Choroid plexus epithelial cell (primary cell): ENCODE results near the gene BPIFA1.

Experiments used
- DNase-seq: peaks from one replicate; pipeline ENCODE4 v3.0.0-alpha.2; 2010; ENCODE audit warnings: low read depth
- H3K4me3 ChIP-seq: 2 replicates; pipeline ENCODE4 v1.5.1; 2011; ENCODE audit warnings: low read depth, mild to moderate bottlenecking, control low read depth, low read length, moderate library complexity
- TF ChIP-seq, protein P1 (sequence below): conservative IDR thresholded peaks from 2 replicates; pipeline ENCODE4 v1.5.1; 2011; ENCODE audit warnings: low read depth, mild to moderate bottlenecking, control low read depth, inconsistent platforms, low read length, moderate library complexity

The BPIFA1 gene

DNA sequence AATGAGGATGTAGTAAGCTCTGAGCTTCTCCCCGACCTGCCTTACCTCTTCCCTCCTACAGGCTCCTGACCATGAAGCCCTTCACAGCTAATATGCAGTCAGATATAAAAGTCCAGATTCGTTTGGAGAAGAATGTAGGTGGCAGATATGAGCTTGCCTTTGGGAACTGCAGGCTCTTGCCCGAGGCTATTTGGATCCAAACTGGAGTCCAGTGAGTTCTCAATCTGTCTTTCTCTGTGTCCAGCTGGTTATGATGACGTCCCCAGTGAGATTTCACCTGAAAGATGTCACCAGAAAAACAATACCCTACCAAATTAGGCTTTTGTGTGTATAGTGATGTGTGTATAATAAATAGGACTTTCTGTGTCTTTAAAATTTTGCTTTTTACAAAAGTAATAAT is 33.3 kb upstream of the BPIFA1 start:
- DNase-seq: no peak
- TF ChIP-seq, protein P1, sequence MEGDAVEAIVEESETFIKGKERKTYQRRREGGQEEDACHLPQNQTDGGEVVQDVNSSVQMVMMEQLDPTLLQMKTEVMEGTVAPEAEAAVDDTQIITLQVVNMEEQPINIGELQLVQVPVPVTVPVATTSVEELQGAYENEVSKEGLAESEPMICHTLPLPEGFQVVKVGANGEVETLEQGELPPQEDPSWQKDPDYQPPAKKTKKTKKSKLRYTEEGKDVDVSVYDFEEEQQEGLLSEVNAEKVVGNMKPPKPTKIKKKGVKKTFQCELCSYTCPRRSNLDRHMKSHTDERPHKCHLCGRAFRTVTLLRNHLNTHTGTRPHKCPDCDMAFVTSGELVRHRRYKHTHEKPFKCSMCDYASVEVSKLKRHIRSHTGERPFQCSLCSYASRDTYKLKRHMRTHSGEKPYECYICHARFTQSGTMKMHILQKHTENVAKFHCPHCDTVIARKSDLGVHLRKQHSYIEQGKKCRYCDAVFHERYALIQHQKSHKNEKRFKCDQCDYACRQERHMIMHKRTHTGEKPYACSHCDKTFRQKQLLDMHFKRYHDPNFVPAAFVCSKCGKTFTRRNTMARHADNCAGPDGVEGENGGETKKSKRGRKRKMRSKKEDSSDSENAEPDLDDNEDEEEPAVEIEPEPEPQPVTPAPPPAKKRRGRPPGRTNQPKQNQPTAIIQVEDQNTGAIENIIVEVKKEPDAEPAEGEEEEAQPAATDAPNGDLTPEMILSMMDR: no peak
- H3K4me3 ChIP-seq: no peak overlapping the region

DNA sequence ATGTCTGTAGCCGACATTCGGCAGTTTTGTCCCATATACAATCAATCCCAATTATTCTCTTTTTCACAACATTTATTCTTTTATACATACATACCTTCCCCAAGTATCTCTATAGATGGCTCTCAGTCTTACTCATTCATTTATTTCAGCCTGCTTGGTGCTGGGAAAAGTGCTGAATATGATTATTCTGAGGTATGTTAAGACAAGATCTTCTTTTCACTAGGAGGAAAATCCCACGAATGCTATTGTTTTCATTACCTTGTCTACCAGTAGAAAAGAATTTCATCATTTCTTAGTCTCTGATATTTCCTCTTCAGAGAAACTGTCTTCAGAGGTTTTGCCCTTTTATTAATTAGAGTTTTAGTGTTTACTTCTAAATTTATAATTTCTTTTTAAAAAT is 32.4 kb upstream of the BPIFA1 start:
- DNase-seq: no peak
- no peak overlapping the region for H3K4me3 ChIP-seq
- TF ChIP-seq, protein P1: no peak

DNA sequence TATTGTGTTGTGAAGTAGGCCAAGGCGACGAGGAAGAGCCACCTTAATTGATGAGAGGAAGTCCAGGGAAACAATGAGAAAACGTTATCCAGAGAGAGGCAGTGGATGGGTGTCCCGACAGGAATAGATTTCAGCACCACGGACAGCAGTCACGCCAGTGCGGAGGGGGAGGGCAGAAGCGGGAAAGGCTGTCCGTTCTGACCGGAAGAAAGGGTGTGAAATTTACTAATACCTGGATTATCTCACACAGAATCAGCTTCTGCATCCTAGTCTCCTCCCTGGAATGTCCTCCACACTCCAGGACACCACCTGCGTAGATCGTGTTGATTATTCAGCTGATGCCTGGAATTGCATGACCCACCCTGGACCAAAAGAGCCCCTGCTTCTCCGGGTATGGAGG is 26.0 kb upstream of the BPIFA1 start:
- TF ChIP-seq, protein P1: no peak
- H3K4me3 ChIP-seq: no peak overlapping the region
- DNase-seq: peak; percentile 71

DNA sequence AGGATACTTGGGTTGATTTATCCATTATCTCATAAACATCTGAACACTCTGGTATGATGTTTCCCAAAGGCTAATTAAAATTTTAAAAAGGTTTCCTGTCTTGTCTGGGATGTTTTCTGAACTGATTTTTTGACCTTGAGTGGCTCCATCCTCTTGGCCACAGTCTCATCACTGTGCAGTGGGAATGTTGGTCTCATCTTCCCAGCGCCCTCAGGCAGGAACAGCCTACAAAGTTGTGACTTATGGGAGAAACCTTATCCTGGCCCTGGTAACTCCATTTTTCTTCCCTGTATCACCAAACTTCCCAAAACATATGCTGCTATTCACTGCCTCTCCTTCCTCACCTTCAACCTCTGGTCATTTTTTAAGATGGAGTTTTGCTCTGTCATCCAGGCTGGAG is 25.4 kb upstream of the BPIFA1 start:
- DNase-seq: no peak
- TF ChIP-seq, protein P1: no peak
- H3K4me3 ChIP-seq: no peak overlapping the region

DNA sequence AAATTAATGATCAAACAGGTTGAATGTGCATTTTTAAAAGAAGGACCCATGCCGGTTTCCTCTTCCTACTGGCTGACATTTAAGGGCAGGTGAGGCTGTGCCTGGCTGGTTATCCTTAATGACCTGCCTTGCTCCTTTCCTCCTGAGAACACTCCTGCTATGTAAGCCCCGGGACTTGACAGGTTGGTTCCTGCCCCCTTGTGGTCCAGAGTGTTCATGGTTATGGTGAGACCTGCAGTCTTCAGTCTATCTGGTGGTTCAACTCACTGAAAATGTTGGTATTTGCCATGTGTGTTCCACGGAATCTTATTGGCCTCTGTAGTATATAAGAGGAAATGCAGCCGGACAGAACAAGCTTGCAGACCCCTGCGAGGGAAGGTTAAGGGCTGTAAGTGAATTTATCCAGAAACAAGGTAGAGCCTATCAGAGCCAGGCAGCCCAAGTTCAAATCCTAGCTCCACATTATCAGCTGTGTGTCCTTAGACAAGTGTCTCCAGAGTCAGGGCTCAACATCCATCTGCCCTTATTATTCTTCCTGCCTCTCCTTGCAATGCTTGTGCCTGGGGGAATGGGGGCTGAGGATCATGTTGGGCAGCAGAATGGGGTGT is 23.9 kb upstream of the BPIFA1 start:
- peak; percentile 77 for DNase-seq
- no peak overlapping the region for H3K4me3 ChIP-seq
- TF ChIP-seq, protein P1: peak; percentile 68

DNA sequence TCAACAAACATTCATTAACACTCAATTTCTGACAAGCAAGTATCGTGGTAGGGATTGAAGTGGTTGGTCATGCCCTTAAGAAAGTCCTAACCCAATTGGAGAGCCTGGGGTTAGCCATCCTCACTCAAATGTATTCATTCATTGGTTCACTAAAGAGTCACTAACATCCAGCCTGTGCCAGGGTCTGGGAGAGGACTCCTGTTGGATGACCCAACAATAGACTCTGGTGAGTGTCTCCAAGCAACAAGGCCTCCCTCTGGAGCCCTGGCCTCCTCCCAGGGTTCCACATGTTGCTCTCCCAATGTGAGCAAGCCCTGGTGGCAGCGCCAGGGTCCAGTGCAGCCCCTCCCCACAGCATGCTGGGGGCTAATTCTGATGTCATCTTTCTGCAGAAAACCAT is 18.7 kb upstream of the BPIFA1 start, which contains the start of gene BPIFA3:
TSS of gene BPIFA3 (plus strand) at position 301 of the 400 bp plus-strand sequence. CDS start 185 bp downstream, outside the sequence.
- no peak for DNase-seq
- H3K4me3 ChIP-seq: no peak within 1 kb of the TSS
- TF ChIP-seq, protein P1: no peak

DNA sequence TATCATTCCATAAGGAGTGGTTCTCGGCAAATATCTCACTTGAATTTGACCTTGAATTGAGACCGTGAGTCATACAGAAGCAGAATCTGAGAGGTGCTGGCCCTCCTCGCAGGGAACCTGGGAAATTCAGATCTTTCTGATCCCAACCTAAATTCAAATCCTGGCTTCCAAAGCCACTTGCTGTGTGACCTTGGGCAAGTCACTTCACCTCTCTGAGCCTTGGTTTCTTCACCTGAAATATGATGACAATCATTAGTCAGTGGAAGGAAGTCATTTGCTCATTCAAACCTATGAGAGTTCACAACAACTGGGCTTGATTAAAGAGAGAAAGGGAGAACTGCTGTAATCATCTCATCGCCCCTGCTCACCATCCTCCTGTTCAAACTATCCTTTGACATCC is 11.4 kb upstream of the BPIFA1 start:
- TF ChIP-seq, protein P1: no peak
- H3K4me3 ChIP-seq: no peak overlapping the region
- DNase-seq: no peak
